Stimulated activated CD8-positive, alpha-beta memory T cell treated with anti-CD3 and anti-CD28 coated beads, Interleukin-4, amount 100 ng/mL, for 24 hours (primary cell): ENCODE measurements around the gene POLR3GL.
A peak's percentile ranks its signal among the peaks of the same experiment; 100 is the strongest.

Experiments
- DNase-seq: peaks from one replicate; pipeline ENCODE4 v3.0.0-alpha.2; 2020; ENCODE audit warnings: low read depth

Gene POLR3GL

GRCh38 chr1:145951526-145951925 is 13.0 kb upstream of the POLR3GL start:
- no peak for DNase-seq

- no peak for DNase-seq
Measured at GRCh38 chr1:145952903-145953302, 11.6 kb upstream of the POLR3GL start.

- DNase-seq: no peak
Measured at GRCh38 chr1:145953861-145954260, 10.6 kb upstream of the POLR3GL start.

- no peak for DNase-seq
Measured at GRCh38 chr1:145955436-145955835, 9.1 kb upstream of the POLR3GL start.

GRCh38 chr1:145956361-145956760 is 8.1 kb upstream of the POLR3GL start:
- no peak for DNase-seq

GRCh38 chr1:145956781-145957442 is 7.6 kb upstream of the POLR3GL start:
- DNase-seq: no peak

- peak; percentile 91 for DNase-seq
Measured at GRCh38 chr1:145957443-145958319, 6.8 kb upstream of the POLR3GL start, which contains the start of gene LIX1L. Gene LIX1L, minus strand, starts transcription at chr1:145958017. Its CDS starts 90 bp downstream, at chr1:145957927.

GRCh38 chr1:145958734-145959133 is 5.8 kb upstream of the POLR3GL start:
- no peak for DNase-seq

- no peak for DNase-seq
Measured at GRCh38 chr1:145959333-145959732, 5.2 kb upstream of the POLR3GL start.

GRCh38 chr1:145959957-145960467 is 4.5 kb upstream of the POLR3GL start:
- DNase-seq: no peak

GRCh38 chr1:145960468-145961108 is 3.9 kb upstream of the POLR3GL start:
- peak; percentile 31 for DNase-seq

- DNase-seq: no peak
Measured at GRCh38 chr1:145961109-145961424, 3.4 kb upstream of the POLR3GL start.

GRCh38 chr1:145961425-145962156 is 2.9 kb upstream of the POLR3GL start:
- peak; percentile 40 for DNase-seq

- DNase-seq: peak; percentile 28
Measured at GRCh38 chr1:145962157-145963102, 2.1 kb upstream of the POLR3GL start.

GRCh38 chr1:145963265-145964019 is 1.0 kb upstream of the POLR3GL start:
- no peak for DNase-seq

- DNase-seq: no peak
Measured at GRCh38 chr1:145965119-145965744, 742 bp downstream of the POLR3GL start.

GRCh38 chr1:145967288-145967687 is 2.8 kb downstream of the POLR3GL start:
- no peak for DNase-seq

GRCh38 chr1:145972580-145972979 is 8.1 kb downstream of the POLR3GL start:
- no peak for DNase-seq

- DNase-seq: no peak
Measured at GRCh38 chr1:145974721-145975120, 10.2 kb downstream of the POLR3GL start.

- DNase-seq: no peak
Measured at GRCh38 chr1:145975216-145975615, 10.7 kb downstream of the POLR3GL start.
